ENCODE measurements around the gene CTSV.
A peak's percentile ranks its signal among the peaks of the same experiment; 100 is the strongest.
"Not testable (repeated sequence)": the region's sequence is repeated elsewhere in the genome, so short reads cannot be mapped to it uniquely, and the experiment has no call there.

Gene CTSV

DNA sequence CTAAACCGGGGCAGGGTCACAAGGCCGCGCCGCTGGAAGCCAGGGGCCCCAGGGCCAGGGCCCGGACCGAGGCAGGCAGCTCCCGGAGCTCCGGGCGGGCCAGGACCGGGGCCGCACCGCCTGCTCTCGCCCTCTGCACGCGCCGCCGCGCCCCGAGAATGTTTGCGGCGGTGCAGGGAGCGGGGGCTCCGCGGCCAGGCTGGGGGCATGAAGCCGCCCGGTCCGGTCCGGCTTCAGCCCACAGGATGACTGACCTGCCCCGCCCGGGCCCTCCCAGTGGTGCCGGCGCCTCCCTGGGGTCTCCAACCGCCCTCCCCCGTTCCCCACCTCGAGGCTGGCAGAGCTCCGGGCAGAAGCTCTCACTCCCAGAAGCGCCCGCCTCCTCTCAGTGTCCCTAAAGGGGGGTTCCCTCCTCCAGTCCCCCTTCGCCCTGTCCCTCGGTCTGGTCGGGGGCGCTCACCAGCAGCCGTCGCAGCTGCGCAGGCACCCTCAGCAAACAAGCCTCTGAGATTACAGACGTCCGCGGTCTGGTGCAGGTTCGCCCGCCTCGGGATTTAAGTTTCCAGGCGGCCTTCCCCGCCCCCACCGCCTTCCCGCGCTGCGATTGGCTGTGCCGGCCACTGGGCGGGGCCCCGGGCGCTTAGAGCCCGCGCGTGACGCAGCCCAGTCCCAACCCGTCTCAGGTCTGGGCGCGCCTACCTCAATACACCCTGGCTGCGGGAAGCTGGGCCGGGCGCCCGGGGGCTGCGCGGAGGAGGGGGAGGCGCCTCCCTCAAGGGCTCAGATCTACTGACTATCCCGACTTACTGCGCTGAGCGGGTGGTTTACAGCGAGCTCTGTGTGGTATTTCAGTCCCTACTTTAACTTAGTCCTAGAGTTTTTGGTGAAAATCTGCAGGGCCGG lies at the start of gene CTSV:
Gene CTSV (minus strand): TSS at position 532 of the 903 bp plus-strand sequence. CDS start 1,099 bp downstream, outside the sequence.
- DNase-seq (ENCODE audit: low read depth) = peak; percentile 87

DNA sequence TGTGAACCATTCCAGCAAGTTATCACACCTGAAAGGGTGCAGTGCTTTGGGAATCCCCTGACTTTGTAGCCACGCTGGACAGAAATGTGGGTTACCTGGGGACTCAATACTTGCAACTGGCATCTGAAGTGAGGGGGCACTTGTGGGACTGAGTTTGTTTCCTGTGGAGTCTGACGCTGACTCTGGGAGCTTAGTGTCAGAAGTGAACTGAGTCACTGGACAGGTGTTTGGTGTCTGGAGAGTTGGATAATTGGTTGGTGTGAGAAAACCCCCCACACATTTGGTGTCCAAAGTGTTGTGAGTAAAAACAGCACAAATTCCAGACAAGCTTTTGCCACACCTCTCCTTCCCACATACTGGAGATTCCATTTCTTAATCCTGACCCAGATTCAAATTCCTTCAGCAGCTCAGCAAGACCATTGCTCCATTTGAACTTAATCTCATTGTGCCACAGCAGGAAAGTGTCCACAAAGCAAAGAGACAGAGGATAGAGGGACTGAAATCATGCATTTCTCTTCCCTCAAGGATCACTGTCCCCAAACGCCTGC lies 48.8 kb upstream of the CTSV start:
- not testable (repeated sequence) for DNase-seq (ENCODE audit: low read depth)

DNA sequence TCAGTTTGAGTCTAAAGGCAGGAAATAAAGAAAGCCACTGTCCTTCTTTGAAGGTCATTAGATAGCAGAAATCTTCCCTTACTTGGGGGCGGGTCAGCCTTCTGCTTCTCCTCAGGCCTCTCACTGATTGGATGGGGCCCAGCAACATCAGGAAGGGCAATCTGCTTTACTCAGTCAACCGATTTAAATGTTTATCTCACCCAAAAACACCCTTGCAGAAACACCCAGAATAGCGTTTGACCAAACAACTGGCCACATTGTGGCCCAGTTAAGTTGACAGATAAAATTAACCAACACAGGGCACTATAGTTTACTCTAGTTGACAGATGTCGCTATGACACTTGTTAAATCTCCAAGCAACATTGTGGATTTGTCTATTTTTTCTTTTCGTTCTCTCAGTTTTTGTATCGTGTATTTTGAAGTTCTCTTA lies 45.6 kb upstream of the CTSV start:
- DNase-seq (ENCODE audit: low read depth) = not testable (repeated sequence)

DNA sequence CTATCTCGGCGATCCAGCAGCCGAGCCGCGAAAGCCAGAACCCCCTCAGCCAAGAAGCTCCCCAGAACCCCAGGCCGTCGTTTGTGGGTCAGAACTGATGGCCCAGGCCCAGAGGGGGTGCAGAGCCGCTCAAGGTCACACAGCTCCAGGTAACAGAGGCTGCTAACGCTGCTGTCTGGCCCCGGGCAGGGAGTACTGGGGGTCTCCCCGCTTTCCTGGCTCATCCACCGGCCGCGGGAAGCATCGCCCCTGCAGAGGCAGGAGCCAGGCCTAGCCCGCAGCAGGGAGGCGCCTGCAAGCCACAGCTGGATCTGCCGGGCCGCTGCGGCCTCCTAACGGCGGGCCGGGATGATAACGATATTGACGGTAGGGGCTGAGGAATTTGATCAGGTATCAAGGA lies 39.4 kb upstream of the CTSV start:
- DNase-seq (ENCODE audit: low read depth) = no peak

DNA sequence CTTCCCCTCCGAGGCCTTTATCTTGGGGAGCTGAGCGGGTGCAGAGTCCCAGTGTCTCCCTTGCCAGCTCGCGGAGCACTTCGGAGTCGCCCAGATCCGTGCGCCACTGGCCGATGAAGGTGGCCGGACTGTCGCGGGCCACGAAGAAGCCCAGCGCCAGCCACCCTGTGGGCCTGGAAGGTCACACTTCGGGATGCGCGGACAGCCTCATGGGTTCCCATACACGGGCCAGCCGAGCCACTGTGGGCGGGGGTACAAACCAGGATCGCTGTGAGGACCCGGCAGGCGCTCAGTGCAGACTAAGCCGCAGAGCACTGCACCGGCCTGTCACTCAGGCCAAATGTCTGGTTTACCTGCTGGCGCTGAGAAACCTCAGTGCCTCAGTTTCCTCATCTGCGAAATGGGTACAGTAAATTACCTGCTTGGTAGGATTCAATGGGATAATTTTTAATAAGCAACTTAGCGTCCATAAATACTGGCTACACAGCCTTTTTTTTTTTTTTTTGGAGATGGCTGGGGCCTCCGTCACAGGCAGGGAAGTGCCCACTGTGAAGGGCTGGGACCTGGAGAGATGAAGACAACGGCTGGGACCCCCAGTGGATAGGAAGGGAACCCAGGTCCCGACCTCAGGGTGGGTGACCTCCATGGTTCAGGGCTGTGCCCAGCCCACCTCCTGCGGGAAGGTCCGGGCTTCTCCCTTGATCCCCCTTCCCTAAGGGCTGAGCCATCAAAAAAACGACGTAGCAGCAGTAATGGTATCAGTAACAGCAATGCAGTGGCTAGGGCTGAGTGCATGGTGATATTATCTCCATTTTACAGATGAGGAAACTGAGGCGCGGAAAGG lies 38.7 kb upstream of the CTSV start:
- DNase-seq (ENCODE audit: low read depth) = no peak

DNA sequence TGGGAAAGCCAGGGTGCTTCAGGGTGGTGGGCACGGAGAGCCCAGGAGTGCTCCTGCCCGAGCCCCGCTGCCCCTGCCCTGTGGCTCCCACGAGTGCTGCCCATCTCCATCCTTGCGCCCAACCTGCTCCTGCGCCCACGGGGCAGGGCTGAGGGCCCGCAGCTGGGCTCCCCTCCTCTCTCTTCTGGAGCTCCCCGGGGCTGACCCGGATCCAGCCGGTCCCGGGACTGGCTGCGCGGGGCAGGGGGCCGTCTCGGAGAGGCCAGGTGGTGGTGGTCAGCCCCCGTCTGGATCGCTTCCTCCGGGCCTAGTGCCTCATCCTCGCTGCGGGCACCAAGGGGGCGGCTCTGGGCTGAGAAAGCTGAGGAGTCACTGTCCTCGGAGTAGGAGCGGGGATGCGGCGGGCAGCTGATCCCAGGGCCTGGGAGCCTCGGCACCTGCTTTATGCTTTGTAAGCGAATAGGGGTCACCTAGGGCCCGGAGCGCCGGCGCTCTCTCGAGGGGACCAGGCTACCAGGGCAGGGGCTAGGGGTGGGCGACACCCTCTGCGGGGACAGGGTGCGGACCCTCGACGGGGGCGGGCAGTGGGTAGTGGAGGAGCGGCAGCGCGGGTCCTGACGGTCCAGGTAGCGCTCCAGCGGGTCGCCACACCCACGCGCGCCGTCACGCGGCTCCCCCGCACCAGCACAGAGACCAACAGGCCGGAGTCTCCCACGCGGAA lies 37.9 kb upstream of the CTSV start:
- not testable (repeated sequence) for DNase-seq (ENCODE audit: low read depth)

DNA sequence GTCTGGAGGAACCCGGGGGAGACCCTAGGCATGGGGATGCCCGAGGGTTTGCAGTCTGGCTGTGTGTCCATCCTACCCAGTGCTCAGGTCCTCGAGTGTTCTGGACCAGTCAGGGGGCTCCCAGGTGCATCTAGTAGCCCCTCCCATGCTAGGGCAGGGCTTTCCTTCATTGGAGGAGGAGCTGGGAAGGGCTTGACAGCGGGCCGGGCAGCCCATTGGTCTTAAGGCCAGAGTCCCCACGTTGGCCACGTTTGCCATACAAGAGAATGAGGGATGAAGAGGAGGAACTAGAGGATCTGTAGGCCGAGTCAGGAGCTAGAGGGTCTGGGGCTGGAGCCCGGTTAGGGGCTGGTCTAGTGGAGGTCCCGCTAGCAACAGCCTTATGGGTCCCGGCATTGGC lies 37.3 kb upstream of the CTSV start:
- no peak for DNase-seq (ENCODE audit: low read depth)

DNA sequence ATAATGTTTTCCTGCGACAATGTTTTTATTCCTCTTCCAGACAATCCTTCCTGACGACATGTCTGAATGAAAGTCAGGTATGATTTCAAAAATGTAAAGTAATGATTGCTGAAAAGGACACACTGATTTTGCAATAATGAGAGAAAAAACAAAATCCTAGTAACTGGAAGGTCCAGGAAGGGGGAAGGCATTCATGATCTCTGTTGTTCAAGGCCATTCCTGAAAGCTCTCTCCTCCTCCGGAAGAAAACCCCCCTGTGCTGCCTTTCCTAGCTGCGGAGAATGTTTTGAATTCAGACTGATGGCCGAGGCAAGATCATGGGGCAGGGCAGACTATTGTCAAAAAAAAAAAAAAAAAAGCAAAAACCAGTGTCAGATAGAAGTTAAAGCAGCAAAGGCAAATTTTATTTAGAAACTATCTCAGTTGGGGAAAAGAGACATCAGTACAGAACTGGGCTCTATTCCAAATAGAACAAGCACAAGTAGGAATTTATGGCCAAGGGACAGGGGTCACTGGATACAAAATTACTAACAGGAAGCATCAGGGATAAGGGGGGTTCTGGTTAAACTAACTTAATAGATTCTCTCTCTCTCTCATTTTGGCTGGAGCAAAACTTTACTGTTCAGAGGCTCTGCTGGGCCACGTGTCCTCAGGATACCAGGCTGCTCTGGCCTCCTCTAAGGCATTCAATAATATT lies 36.5 kb upstream of the CTSV start:
- DNase-seq (ENCODE audit: low read depth) = no peak

DNA sequence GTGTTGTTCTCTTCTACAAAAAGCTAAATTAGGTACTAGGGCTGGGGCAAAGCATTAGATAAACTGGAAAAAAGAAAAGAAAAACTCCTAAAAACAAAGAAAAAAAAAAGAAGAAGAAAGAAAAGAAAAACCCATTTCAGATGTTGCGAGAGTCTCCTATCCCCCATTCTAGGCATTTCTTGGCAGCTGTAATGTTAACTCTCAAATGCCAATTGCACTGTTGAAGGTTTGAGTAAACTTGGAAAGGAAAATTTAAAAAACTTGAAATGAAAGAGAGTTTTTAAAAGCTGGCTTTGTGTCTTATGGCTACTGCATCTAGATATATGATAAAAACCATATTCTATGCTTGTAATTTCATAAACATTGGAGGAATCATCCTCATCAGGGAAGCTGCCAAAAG lies 34.6 kb upstream of the CTSV start:
- DNase-seq (ENCODE audit: low read depth) = no peak

DNA sequence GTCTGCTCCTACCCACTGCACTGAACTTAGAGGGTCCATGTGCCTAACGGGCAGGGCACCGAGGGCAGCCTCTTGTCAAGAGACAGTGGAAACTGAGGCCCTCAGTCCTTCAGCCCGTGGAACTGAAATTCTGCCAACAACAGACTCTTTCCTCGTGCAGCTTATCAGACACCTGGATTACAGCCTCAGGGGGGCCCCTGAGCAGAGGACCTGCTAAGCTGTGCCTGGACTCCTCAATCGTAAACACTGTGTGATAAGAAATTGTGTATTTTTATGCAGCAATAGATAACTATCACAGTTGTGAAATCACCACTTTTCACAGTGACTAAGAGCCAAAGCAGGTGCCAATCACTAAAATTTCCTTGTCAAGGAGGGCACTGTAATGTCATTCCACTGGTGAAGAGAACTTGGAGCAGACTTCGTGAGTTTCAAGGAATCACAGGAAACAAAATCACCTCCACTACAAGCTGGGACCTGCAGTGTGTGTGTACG lies 33.4 kb upstream of the CTSV start:
- DNase-seq (ENCODE audit: low read depth) = no peak

DNA sequence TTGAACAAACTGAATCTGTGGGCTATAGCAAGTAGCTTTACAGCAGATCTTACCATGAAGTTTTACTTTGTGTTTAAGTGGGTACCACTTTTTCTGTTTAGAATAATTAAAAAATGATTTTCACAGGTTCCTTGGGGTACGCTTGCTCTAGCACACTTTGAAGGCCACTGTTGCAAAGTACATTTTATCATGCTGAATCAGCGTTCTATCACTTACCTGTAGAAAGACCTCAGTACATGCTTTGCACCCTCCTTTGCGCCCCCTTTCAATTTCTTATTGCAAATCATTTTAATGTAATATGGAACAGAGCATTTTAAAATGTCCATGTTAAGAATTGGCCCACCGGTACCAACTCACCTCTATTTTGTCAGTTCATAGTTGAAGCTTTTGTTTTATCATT lies 31.4 kb upstream of the CTSV start:
- not testable (repeated sequence) for DNase-seq (ENCODE audit: low read depth)

DNA sequence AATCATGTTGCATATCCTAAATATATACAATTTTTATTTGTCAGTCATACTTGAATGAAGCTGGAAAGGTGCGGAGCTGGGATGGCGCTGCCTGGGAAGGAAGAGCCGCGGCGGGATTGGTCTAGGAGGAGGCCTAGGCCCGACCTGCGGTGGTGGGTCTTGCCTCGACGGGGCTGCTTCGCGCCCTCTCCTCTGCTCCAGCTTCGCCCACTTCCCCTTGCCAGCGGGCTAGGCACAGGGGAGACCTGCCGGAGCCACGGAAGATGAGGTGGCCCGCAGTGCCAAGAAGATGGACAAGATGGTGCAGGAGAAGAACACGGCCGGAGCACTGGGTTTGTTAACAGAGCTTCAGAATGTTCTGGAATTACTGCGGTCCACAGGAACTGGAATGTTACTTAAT lies 28.5 kb upstream of the CTSV start:
- DNase-seq (ENCODE audit: low read depth) = no peak

DNA sequence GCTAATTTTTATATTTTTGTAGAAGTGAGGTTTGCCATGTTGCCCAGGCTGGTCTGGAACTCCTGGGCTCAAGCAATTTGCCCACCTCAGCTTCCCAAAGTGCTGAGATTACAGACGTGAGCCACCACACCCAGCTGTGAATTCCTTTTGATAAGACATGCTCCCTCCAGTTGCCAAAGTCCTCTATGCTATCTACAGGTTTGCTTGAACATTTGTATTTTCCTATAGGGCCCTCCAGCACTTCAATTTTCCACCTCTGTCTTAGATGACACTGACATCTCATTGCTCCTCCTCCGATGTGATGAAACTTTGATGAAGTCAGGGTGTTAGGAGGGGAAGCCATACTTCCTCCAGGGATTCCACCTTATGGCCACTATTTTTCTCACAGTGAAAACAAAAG lies 25.2 kb upstream of the CTSV start:
- DNase-seq (ENCODE audit: low read depth) = no peak

DNA sequence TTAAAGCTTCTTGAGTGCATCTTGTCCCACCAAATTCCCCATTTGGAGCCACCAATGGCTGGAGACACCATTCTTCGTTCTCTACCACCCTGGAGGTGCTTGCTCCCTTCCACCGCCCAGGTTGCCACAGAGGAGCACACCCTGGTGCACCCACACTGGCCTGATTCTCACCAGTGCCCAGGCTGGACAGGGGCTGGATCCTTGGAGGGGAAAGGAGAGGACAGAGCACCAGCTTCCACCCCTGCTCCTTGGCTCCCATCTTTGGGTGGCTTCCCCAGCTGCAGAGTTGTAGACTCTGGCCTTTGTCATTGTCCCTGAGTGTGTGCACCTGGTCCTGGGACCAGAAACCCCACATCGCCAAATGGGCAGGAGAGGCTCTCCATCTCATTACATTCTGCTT lies 21.9 kb upstream of the CTSV start:
- no peak for DNase-seq (ENCODE audit: low read depth)

DNA sequence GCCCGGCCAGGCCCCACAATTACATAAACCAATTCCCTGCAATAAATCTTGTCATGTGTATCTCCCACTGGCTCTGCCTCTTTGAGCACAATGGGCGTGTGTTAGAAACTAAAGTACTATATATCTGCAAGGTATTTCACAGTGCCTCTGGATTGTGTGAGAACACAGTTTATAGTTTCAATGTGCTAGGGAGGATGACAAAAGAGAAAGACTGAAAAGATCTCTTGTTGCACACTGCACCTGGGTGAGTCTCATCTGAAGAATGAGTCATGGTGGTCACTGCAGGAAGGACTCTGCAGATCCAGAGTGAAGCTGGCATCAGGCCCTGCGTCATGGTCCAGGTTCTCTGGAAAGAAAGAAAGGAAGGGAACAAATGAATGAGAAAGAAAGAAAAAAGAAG lies 20.7 kb upstream of the CTSV start:
- peak; percentile 30 for DNase-seq (ENCODE audit: low read depth)

DNA sequence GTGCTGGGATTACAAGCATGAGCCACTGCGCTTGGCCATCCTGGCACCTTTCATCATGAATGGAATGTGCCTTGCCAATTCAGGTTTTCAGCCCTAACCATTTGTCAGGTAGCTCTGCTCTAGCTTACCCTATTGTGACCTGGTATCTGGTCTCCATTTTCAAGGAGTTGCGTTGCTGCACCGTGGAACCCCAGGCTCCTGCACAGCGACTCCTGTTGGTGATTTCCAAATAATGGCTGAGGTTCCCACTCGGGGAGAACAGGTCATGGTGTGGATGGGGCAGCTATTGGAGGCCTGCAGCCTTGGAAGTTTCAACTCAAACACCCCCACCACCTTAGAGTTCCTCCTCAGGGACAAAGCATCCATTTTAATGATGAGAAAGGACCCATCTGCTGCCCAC lies 18.7 kb upstream of the CTSV start:
- no peak for DNase-seq (ENCODE audit: low read depth)

DNA sequence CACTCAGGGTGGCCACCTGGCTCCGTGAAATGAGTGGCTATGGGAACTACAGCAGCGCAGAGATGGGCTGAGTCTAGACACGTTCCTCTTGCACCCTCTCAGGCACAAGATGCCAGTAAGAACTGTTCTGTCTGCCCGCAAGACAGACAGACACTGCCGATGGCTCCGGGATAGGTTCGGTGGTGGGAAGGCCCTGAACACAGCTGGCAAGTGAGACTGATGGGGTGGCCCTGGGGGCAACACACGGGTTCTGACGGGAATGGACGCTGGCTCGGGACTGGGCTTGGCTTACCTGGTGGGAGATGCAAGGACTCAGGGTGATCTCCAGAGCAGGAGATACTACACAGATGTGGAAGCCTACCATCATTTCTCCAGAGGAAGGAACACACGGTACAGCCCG lies 16.9 kb upstream of the CTSV start:
- DNase-seq (ENCODE audit: low read depth) = not testable (repeated sequence)

DNA sequence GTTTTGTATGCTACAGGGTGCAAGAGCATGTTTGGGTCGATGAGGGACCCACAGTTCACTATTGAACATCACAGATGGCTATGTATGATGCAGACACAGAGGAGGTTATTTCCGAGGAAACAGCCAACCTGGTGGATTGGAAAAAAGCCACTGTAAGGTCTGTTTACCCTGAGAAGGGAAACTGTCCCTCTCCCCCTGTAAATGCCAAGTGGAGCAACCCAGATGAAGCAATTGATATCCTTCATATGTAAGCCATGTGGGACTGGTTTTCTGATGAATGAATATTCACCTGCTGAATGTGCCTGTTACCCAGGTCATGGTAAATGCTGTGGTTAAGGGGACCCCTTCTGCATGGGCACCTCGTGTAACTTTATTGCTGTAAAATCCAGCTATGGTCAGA lies 14.8 kb upstream of the CTSV start:
- DNase-seq (ENCODE audit: low read depth) = no peak

DNA sequence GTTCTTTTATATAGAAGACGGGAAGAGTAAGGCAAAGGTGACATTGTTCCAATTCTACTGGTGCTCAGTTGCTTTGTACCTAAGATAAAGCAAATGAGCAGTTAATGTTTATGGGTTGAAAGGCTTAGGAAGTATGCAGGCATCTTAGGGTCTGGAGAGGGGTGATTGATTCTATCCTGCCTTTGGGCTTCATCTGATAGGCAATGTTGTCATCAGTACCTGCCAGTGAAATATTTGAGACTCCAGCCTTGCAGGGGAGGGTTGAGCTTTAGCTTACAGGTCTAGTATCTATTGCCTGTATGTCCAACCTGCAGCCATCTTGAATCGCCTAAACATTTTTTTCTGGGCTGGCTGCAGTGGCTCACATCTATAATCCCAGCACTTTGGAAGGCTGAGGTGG lies 13.8 kb upstream of the CTSV start:
- no peak for DNase-seq (ENCODE audit: low read depth)

DNA sequence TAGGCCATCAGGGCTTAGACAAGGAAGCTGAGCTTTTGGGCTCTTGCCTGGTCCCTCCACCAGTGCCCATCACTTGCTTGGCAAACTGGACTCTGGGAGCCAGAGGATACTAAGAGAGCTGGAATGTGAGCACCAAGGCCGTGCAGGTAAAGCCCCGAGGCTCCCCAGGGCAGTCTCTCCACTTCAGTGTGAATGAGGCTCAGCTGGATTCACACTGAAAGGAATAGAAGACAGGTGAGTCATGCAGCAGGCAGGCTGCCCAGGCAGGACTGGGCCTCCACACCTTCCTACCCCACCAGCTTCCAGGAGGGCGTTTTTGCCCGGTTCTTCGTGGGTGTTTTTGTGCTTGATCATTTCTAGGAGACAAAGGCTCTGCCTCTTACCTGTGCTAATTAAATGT lies 7.3 kb upstream of the CTSV start:
- peak; percentile 49 for DNase-seq (ENCODE audit: low read depth)

DNA sequence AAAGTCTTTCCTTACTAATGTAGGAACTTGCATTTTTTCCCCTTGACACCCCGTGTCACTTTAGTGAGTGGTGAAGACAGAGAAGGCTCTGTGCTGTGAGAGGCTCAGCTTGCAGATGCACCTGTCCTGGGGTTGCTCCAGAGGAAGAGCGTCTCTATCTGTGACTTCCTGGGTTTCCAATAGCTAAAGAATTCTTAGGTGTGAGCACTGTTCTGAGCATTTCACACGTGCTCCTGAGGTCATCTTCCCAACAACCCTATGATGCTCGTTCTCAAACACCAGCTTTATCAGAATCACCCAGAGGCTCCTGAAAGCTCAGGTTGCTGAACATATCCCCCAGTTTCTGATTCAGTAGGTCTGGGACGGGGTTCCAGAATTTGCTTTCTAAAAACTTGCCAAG lies 6.4 kb upstream of the CTSV start:
- DNase-seq (ENCODE audit: low read depth) = no peak

Data from ELR (cell line).